Right lobe of liver (tissue), 6 donors: ENCODE results near the gene FBXO46. TPM values are rescaled to one million over a fixed set of nuclear protein-coding genes. Genes with fewer than 3 reads are reported as not detected.
A peak's percentile ranks its signal among the peaks of the same experiment; 100 is the strongest.
"Not testable (repeated sequence)": the region's sequence is repeated elsewhere in the genome, so short reads cannot be mapped to it uniquely, and the experiment has no call there.

Experiments used
- ATAC-seq, 4 donors: fragments of 200-7000 bp; cut with Tn5 transposase; one replicate each; pipeline ENCODE4 v1.9.1; 2020; ENCODE audit warnings: mild to moderate bottlenecking in 4 of 4, moderate library complexity in 4 of 4
- DNase-seq, 3 donors: peaks; one replicate each; pipeline ENCODE4 v3.0.0-alpha.2; 2020
- H3K27ac ChIP-seq, 3 donors: fragments of 200-600 bp; one replicate each; pipeline ENCODE4 v1.8.0; 2022
- H3K27me3 ChIP-seq, 2 donors: fragments of 200-600 bp; one replicate each; pipeline ENCODE4 v1.8.0; 2022
- H3K36me3 ChIP-seq, 4 donors: fragments of 200-600 bp; sonication (generic) in 1 of 4; one replicate each; pipeline versions ENCODE4 v1.5.1 to v1.8.0; 2017 to 2022; ENCODE audit warnings: control low read depth in 1 of 4
- H3K4me1 ChIP-seq, 4 donors: fragments of 200-600 bp; sonication (generic) in 1 of 4; one replicate each; pipeline versions ENCODE4 v1.5.1 to v1.8.0; 2017 to 2022; ENCODE audit warnings: control low read depth in 1 of 4
- H3K4me3 ChIP-seq, 3 donors: fragments of 200-600 bp; one replicate each; pipeline ENCODE4 v1.8.0; 2022
- H3K9me3 ChIP-seq, 4 donors: fragments of 200-600 bp; sonication (generic) in 1 of 4; one replicate each; pipeline versions ENCODE4 v1.5.1 to v1.8.0; 2017 to 2022; ENCODE audit warnings: control low read depth in 1 of 4
- POLR2A ChIP-seq: fragments of 450-650 bp; IDR thresholded peaks from one replicate; pipeline ENCODE4 v1.6.1; 2017; ENCODE audit warnings: antibody characterized with exemption, mild to moderate bottlenecking
- WGBS: methylation state at CpG from one replicate; pipeline ENCODE4 v1.1.6; 2018; ENCODE audit warnings: low coverage, low lambda C conversion rate; ENCODE audit not compliant: insufficient coverage; ENCODE audit errors: missing lambda C conversion rate; 5-methylcytosine and 5-hydroxymethylcytosine counted together
- intact Hi-C, 2 donors: fragments of 100-400 bp; cut with DNase I; formaldehyde crosslinking; loops; one replicate each; pipeline versions ENCODE4 v1.11.2 to v1.14.1; 2022
- total RNA-seq, 6 experiments: library from RNA; depleted of rRNA in 2 of 6; stranded (reverse); fragments of >200 nt in 2 of 6; fragmentation: NEBNext Ultra II Directional in 3 of 6; extraction: Animal tissue kit (Norgen Biotek cat#: 25700) in 3 of 6; gene quantifications; one replicate each; pipeline versions ENCODE4 v1.1.0 to v1.2.4, GENCODE V29; 2016 to 2023
- TF ChIP-seq, protein P1 (sequence below), 4 donors: fragments of 200-600 bp in 3 of 4; fragments of 450-650 bp in 1 of 4; IDR thresholded peaks; one replicate each; pipeline versions ENCODE4 v1.5.1 to v1.8.0; 2016 to 2022; ENCODE audit warnings: antibody characterized with exemption in 4 of 4, mild to moderate bottlenecking in 2 of 4
- donor health status: DM: no; HTN: yes; CAD: no.
- donor health status: DM: no; HTN: no; CAD: no.
- donor health status: DM: no; HTN: no; CAD: no.
- donor health status: DM: no; HTN: yes; CAD: no.
- donor health status: DM: no; HTN: yes; CAD: no.

FBXO46 gene
- total RNA-seq, 6 experiments from 2014 or later: 5.6 to 12.4 (median 7.4) TPM

DNA sequence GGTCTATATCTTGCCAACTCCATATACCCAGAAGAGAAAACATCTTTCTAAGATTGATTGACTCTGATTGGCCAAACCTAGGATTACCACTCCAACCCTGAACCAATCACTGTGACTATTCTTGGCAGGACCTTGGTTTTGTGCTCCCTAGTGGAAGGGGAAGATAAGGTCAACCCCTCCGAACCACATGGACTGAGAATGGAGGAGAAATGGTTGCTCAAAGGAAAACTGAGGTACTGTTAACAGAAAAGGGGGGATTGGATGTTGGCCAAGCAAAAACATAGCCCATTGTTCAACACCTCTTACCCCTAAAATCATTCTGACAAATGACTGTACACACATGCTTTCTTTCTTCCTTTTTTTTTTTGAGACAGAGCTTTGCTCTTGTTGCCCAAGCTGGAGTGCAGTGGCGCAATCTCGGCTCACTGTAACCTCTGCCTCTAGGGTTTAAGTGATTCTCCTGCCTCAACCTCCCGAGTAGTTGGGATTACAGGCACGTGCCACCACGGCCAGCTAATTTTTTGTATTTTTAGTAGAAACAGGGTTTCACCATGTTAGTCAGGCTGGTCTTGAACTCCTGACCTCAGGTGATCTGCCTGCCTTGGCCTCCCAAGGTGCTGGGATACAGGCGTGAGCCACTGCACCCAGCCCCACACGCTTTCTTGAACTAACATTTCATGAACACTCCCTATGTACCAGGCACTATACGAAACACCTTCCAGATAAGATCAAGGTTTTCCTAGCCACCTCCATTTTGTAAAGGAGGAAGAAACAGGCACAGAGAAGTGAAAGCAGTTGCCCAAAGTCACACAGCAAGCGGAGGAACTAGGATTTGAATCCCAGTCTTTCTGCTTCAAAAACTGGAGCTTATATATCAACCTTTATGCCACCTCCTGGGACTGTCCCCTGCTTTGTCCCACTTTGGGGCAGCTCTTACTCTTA is 9.1 kb upstream of the FBXO46 start:
- Histone ChIP-seq H3K4me1 (no peaks in the 10 kb centered on the region), H3K4me3 (no peak overlapping the region), H3K27me3 (no peaks in the 10 kb centered on the region), H3K27ac (no peak overlapping the region), H3K36me3 (no peaks in the 10 kb centered on the region), H3K9me3 (no peaks in the 10 kb centered on the region)
- ATAC-seq: no peak
- intact Hi-C loops: no loop called here
- no peak for TF ChIP-seq POLR2A
- TF ChIP-seq, protein P1, sequence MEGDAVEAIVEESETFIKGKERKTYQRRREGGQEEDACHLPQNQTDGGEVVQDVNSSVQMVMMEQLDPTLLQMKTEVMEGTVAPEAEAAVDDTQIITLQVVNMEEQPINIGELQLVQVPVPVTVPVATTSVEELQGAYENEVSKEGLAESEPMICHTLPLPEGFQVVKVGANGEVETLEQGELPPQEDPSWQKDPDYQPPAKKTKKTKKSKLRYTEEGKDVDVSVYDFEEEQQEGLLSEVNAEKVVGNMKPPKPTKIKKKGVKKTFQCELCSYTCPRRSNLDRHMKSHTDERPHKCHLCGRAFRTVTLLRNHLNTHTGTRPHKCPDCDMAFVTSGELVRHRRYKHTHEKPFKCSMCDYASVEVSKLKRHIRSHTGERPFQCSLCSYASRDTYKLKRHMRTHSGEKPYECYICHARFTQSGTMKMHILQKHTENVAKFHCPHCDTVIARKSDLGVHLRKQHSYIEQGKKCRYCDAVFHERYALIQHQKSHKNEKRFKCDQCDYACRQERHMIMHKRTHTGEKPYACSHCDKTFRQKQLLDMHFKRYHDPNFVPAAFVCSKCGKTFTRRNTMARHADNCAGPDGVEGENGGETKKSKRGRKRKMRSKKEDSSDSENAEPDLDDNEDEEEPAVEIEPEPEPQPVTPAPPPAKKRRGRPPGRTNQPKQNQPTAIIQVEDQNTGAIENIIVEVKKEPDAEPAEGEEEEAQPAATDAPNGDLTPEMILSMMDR (IDR thresholded peaks at IDR 0.05): no peak
- 71% methylated on average over 10 of the region's 10 CpGs for WGBS
- DNase-seq: no peak

DNA sequence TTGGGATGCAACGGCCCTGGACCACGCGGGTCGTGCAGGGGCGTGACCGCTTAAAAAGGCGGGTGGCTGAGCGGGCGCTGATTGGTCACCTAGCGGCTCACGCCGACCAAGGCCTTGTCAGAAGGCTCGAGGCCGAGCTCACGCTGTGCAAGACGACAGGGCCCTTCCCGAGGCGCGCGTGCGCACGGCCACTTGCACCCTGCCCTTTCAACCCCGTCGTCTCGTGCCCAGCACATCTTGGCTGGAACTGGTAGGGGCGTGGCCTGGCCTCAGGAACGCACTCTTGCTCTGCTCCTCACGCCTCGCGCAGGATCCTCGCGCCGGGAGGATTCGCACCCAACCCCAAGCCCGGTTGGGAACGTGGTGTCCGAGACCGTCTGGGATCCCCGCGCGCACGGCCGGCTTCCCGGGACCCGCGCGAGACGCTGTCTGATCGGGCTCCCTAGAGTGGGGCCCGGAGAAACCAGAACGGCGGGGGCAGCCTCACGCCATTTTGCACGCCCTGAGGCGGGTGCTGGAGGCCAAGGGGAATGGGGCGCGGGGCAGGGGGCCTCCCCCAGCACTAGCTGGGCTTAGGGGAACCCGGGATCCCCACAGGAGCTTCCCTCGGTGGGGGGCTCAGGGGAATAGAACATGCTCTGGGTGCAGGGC is 2.6 kb upstream of the FBXO46 start, which contains the start of gene MEIOSIN:
TSS of gene MEIOSIN (plus strand) at position 280 of the 651 bp plus-strand sequence. CDS start 1,938 bp downstream, outside the sequence.
- H3K4me1 ChIP-seq: peaks cover 0 to 12% (median 5%) of the 10 kb centered on the region in 4 donors
- no peak for DNase-seq
- H3K9me3 ChIP-seq: no peaks in the 10 kb centered on the region
- no peak within 1 kb of the TSS for H3K4me3 ChIP-seq
- intact Hi-C loops: no loop called here
- H3K27ac ChIP-seq: no peak within 1 kb of the TSS
- WGBS: 94% methylated on average over 22 of the region's 59 CpGs
- H3K27me3 ChIP-seq: no peaks in the 10 kb centered on the region
- TF ChIP-seq POLR2A: no peak
- TF ChIP-seq, protein P1 (IDR thresholded peaks at IDR 0.05): no peak
- no peaks in the 10 kb centered on the region for H3K36me3 ChIP-seq
- ATAC-seq: no peak

DNA sequence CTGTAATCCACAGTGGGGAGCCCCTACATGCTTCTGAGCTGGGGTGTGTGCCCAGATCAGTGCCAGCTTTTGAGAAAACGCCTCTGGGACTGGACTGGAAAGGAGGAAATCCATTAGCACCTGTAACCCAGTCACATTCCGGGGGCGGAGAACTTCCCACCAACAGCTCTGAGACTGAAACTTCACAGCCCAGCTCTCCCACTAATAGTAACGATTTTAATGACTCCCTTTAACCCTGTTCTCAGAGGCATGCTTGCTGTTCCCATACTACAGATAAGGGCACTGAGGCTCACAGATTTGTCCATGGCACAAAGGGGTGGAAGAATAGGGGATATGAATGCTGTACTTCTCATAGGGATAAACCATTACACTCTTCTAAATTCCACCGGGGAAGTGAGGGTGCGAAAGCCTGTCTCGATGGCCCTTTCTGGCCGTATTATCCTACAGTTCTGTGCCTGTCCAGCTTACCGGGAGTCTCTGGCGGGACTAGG is 851 bp downstream of the FBXO46 start:
- Histone ChIP-seq H3K4me3 (peak overlapping the region; percentile 53 to 77 (median 66)), H3K36me3 (no peaks in the 10 kb centered on the region), H3K27ac (peak overlapping the region; percentile 4 to 60 (median 20)), H3K9me3 (no peaks in the 10 kb centered on the region), H3K4me1 (peaks cover 0 to 12% (median 5%) of the 10 kb centered on the region in 4 donors), H3K27me3 (no peaks in the 10 kb centered on the region)
- whole genome bisulfite sequencing: 2% methylated on average over 8 of the region's 10 CpGs
- DNase-seq (no peak), ATAC-seq (peak in 3 of 4 donors; percentile 0 to 31 (median 1))
- no peak for TF ChIP-seq POLR2A
- TF ChIP-seq, protein P1 (IDR thresholded peaks at IDR 0.05): no peak
- intact Hi-C loops: no loop called here

DNA sequence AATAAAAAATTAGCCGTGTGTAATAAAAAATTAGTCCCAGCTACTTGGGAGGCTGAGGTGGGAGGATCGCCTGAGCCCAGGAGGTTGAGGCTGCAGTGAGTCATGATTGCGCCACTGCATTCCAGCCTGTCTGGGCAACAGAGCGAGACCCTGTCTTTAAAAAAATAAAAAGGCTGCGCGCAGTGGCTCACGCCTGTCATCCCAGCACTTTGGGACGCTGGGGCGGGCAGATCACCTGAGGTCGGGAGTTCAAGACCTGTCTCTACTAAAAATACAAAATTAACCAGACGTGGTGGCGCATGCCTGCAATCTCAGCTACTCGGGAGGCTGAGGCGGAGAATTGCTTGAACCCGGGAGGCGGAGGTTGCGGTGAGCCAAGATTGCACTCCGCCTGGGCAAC is 2.0 kb downstream of the FBXO46 start:
- WGBS: 93% methylated on average over 18 of the region's 18 CpGs
- H3K4me3 ChIP-seq, H3K36me3 ChIP-seq, intact Hi-C loops, H3K9me3 ChIP-seq, H3K27ac ChIP-seq, DNase-seq, ATAC-seq, H3K27me3 ChIP-seq: not testable (repeated sequence)
- H3K4me1 ChIP-seq: peaks cover 0 to 12% (median 5%) of the 10 kb centered on the region in 4 donors

DNA sequence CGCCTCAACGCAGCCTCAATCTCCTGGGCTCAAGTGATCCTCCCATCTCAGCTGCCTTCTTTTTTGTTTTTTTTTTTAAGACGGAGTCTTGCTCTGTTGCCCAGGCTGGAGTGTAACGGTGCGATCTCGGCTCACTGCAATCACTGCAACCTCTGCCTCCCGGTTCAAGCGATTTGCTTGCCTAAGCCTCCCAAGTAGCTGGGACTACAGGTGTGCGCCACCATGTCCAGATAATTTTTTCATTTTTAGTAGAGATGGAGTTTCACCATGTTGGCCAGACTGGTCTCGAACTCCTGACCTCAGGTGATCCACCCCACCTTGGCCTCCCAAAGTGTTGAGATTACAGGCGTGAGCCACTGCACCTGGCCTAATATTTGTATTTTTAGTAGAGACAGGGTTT is 10.6 kb downstream of the FBXO46 start:
- DNase-seq, intact Hi-C loops, ATAC-seq, H3K27me3 ChIP-seq, H3K4me3 ChIP-seq, H3K36me3 ChIP-seq, H3K9me3 ChIP-seq: not testable (repeated sequence)
- 95% methylated on average over 9 of the region's 11 CpGs for WGBS
- Histone ChIP-seq H3K4me1 (peaks cover 0 to 25% (median 4%) of the 10 kb centered on the region in 4 donors), H3K27ac (peak overlapping the region in 2 of 3 donors; percentile 74 to 87)
